Karpas-422 (cell line): Measurements from ENCODE around the gene BPGM. TPM values are rescaled to one million over a fixed set of nuclear protein-coding genes. Genes with fewer than 3 reads are reported as not detected.

Source experiments
- DNase-seq: peaks from one replicate; pipeline ENCODE4 v3.0.0-alpha.2; 2015
- H2AFZ ChIP-seq: fragments of 200-600 bp; sonication (generic); 2 replicates; pipeline ENCODE4 v1.6.1; 2014; ENCODE audit warnings: antibody characterized with exemption, low read length, mixed read lengths
- H3K27ac ChIP-seq: fragments of 200-600 bp; sonication (generic); 2 replicates; pipeline ENCODE4 v1.5.1; 2014; ENCODE audit warnings: mild to moderate bottlenecking, low read length, moderate library complexity
- H3K27me3 ChIP-seq: fragments of 200-600 bp; sonication (generic); 2 replicates; pipeline ENCODE4 v1.6.1; 2014; ENCODE audit warnings: low read length, mixed read lengths
- H3K36me3 ChIP-seq: fragments of 200-600 bp; sonication (generic); 2 replicates; pipeline ENCODE4 v1.6.1; 2014; ENCODE audit warnings: low read length, mixed read lengths; ENCODE audit not compliant: insufficient read depth
- H3K4me1 ChIP-seq: fragments of 200-600 bp; sonication (generic); 2 replicates; pipeline ENCODE4 v1.6.1; 2014; ENCODE audit warnings: mild to moderate bottlenecking, low read length, mixed read lengths
- H3K4me2 ChIP-seq: fragments of 200-600 bp; sonication (generic); 2 replicates; pipeline ENCODE4 v1.6.1; 2014; ENCODE audit warnings: low read length, low read depth, mild to moderate bottlenecking; ENCODE audit not compliant: poor library complexity, severe bottlenecking
- H3K4me3 ChIP-seq: fragments of 200-600 bp; sonication (generic); 2 replicates; pipeline ENCODE4 v1.5.1; 2014; ENCODE audit warnings: mild to moderate bottlenecking, antibody characterized with exemption, low read length, mixed read lengths
- H3K79me2 ChIP-seq: fragments of 200-600 bp; sonication (generic); 2 replicates; pipeline ENCODE4 v1.6.1; 2014; ENCODE audit warnings: mild to moderate bottlenecking, low read length, mixed read lengths
- H3K9ac ChIP-seq: fragments of 200-600 bp; sonication (generic); 2 replicates; pipeline ENCODE4 v1.6.0; 2014; ENCODE audit warnings: low read length
- H3K9me2 ChIP-seq: fragments of 200-600 bp; sonication (generic), shearing (Covaris generic); replicated peaks from 2 replicates; pipeline ENCODE4 v1.6.0; 2014; ENCODE audit warnings: mild to moderate bottlenecking, low read length, moderate library complexity; ENCODE audit not compliant: insufficient read depth
- H3K9me3 ChIP-seq: fragments of 300-700, 200-600 bp; sonication (generic); 2 replicates; pipeline ENCODE4 v1.6.1; 2014; ENCODE audit warnings: low read length, mixed read lengths
- H4K20me1 ChIP-seq: fragments of 200-600 bp; sonication (generic); 2 replicates; pipeline ENCODE4 v1.6.1; 2014; ENCODE audit warnings: mild to moderate bottlenecking, antibody characterized with exemption, low read length, low read depth; ENCODE audit not compliant: insufficient read depth
- total RNA-seq: library from RNA; depleted of rRNA; stranded (reverse); fragments of >200 nt; shearing (Covaris generic); gene quantifications from 2 replicates; pipeline ENCODE4 v1.2.3, GENCODE V29; 2014; ENCODE audit warnings: low replicate concordance; rRNA removed

Gene BPGM
- total RNA-seq, 1 experiment from 2014 or later = 11.1 TPM

DNA sequence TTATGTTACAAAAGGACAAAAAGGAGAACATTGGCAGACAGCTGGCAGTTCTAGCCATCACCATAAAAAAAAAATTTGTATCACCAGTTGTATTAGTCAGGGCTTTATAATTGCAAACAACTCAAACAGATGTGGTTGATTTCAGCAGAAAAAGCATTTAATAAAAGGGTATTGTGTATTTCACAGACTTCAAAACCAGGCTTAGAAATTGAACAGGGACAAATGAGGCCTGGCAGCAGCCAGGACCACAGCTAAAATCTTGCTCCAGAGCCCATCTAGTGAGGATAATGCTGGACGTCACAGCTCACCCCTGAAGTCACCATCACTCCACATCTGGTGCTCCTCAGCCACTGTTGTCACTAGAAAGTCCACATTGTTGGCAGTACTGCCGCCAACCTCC, 79.9 kb downstream of the BPGM start:
- DNase-seq = no peak

DNA sequence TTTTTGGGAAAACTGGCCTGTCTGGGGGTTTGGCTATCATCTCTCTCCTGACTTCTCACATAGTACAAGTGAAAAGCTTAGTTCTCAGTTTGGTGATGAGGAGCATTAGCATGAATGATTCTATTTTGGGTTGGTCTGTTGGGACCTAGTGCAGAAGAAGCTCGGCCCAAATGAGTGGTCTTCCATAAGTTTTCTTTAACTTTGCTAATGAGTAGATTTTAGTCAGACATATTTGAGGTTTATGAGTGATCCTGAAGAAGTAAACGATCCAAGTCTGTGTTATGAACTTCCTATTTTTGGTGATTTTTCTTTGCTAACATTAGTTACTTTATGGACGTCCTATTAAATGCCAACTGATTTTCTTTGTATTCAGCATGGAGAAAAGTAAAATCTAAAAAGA, 81.1 kb downstream of the BPGM start:
- no peaks in the 10 kb centered on the region for H3K9me2 ChIP-seq
- no peaks in the 10 kb centered on the region for H3K9me3 ChIP-seq
- no peaks in the 10 kb centered on the region for H3K4me1 ChIP-seq
- H3K79me2 ChIP-seq = no peaks in the 10 kb centered on the region
- H3K4me3 ChIP-seq = no peak overlapping the region
- no peak overlapping the region for H3K9ac ChIP-seq
- DNase-seq = no peak
- H3K36me3 ChIP-seq = no peaks in the 10 kb centered on the region
- no peak overlapping the region for H3K27ac ChIP-seq
- H3K4me2 ChIP-seq = no peak overlapping the region
- no peak overlapping the region for H2AFZ ChIP-seq
- H4K20me1 ChIP-seq = no peaks in the 10 kb centered on the region
- no peaks in the 10 kb centered on the region for H3K27me3 ChIP-seq

More for the DNA sequence above, 79.9 kb downstream of the BPGM start:
- H3K9ac ChIP-seq = no peak overlapping the region
- no peaks in the 10 kb centered on the region for H4K20me1 ChIP-seq
- H2AFZ ChIP-seq = no peak overlapping the region
- no peaks in the 10 kb centered on the region for H3K4me1 ChIP-seq
- no peaks in the 10 kb centered on the region for H3K9me2 ChIP-seq
- H3K27ac ChIP-seq = no peak overlapping the region
- no peaks in the 10 kb centered on the region for H3K79me2 ChIP-seq
- no peaks in the 10 kb centered on the region for H3K9me3 ChIP-seq
- H3K4me3 ChIP-seq = no peak overlapping the region
- no peaks in the 10 kb centered on the region for H3K36me3 ChIP-seq
- no peak overlapping the region for H3K4me2 ChIP-seq
- H3K27me3 ChIP-seq = no peaks in the 10 kb centered on the region

Other genes with a start within 250 kb of the BPGM start
- 58.4 and 96.2 TPM in 2 replicates for gene AKR1B1, start 187.8 kb upstream of the BPGM start, total RNA-seq
- not detected in 2 replicates for gene AKR1B10, start 119.3 kb upstream of the BPGM start, total RNA-seq
- not detected in 2 replicates for gene AKR1B15, start 97.7 kb upstream of the BPGM start, total RNA-seq
- 1.0 TPM in 1 of 2 replicates, not detected in the other for gene CALD1, start 132.8 kb downstream of the BPGM start, total RNA-seq